Natural killer cell (primary cell): ENCODE measurements around the gene MMAB. TPM values are rescaled to one million over a fixed set of nuclear protein-coding genes. Genes with fewer than 3 reads are reported as not detected.

Experiments used
- ATAC-seq, 3 donors: fragments of 150-1000 bp in 2 of 3; fragments of 200-7000 bp in 1 of 3; cut with Tn5 transposase; 1 replicate in 1 of 3; 2 replicates in 2 of 3; pipeline ENCODE4 v1.10.0; 2021; ENCODE audit warnings: mild to moderate bottlenecking in 2 of 3, moderate library complexity in 2 of 3
- DNase-seq, 2 donors: peaks; one replicate each; pipeline versions ENCODE4 v3.0.0 to v3.0.0-alpha.2; 2013 to 2021; ENCODE audit warnings: mixed read lengths in 1 of 2
- H3K27ac ChIP-seq: one replicate; pipeline ENCODE4 v1.5.1; 2013; ENCODE audit warnings: mild to moderate bottlenecking, low read length
- H3K27me3 ChIP-seq: one replicate; pipeline ENCODE4 v1.6.1; 2013; ENCODE audit warnings: low read length; ENCODE audit not compliant: control insufficient read depth, insufficient read depth
- H3K36me3 ChIP-seq: one replicate; pipeline ENCODE4 v1.6.1; 2013; ENCODE audit warnings: low read length; ENCODE audit not compliant: control insufficient read depth, insufficient read depth
- H3K4me1 ChIP-seq: one replicate; pipeline ENCODE4 v1.6.1; 2013; ENCODE audit warnings: low read length; ENCODE audit not compliant: control insufficient read depth, insufficient read depth
- H3K4me3 ChIP-seq: one replicate; pipeline ENCODE4 v1.5.1; 2013; ENCODE audit warnings: low read length
- H3K9me3 ChIP-seq: one replicate; pipeline ENCODE4 v1.6.1; 2013; ENCODE audit warnings: low read length; ENCODE audit not compliant: control insufficient read depth, insufficient read depth
- H3K27ac Mint-ChIP-seq, 2 donors: one replicate each; pipeline ENCODE4 v1.8.0; 2022; ENCODE audit warnings: mild to moderate bottlenecking in 2 of 2, mixed read lengths in 2 of 2, moderate library complexity in 1 of 2
- H3K27me3 Mint-ChIP-seq, 2 donors: one replicate each; pipeline ENCODE4 v1.8.0; 2022; ENCODE audit warnings: low read depth in 2 of 2, mixed read lengths in 2 of 2
- H3K36me3 Mint-ChIP-seq: one replicate; pipeline ENCODE4 v1.8.0; 2022; ENCODE audit warnings: mixed read lengths
- H3K4me1 Mint-ChIP-seq, 2 donors: one replicate each; pipeline ENCODE4 v1.8.0; 2022; ENCODE audit warnings: mixed read lengths in 2 of 2
- H3K4me3 Mint-ChIP-seq: one replicate; pipeline ENCODE4 v1.8.0; 2022; ENCODE audit warnings: mild to moderate bottlenecking, moderate library complexity, mixed read lengths
- H3K9me3 Mint-ChIP-seq, 2 donors: one replicate each; pipeline ENCODE4 v1.8.0; 2022; ENCODE audit warnings: mixed read lengths in 2 of 2
- CTCF ChIP-seq: fragments of 200-600 bp; IDR thresholded peaks from one replicate; pipeline ENCODE4 v1.8.0; 2022; ENCODE audit warnings: antibody characterized with exemption
- WGBS: methylation state at CpG from one replicate; pipeline ENCODE4 v1.1.7; 2013; ENCODE audit warnings: missing lambda C conversion rate; ENCODE audit not compliant: insufficient coverage; 5-methylcytosine and 5-hydroxymethylcytosine counted together
- intact Hi-C: fragments of 100-400 bp; cut with micrococcal nuclease; formaldehyde crosslinking; loops from one replicate; pipeline ENCODE4 v1.14.2; 2022
- total RNA-seq, 4 donors: library from RNA; stranded (reverse); fragments of 120-200 nt in 1 of 4; gene quantifications; one replicate each; pipeline versions ENCODE4 v1.2.3 to v1.2.4, GENCODE V29; 2013 to 2022

The MMAB gene
- total RNA-seq, 3 donors from 2014 or later (not counting 1 experiment from before 2014, with no cell fraction given), result 17.1 to 18.3 (median 17.6) TPM

- Mint-ChIP-seq H3K27me3 (peaks cover 10 to 29% of the 10 kb centered on the region in 2 donors), H3K4me1 (no peaks in the 10 kb centered on the region), H3K36me3 (no peaks in the 10 kb centered on the region), H3K27ac (no peak overlapping the region), H3K9me3 (no peaks in the 10 kb centered on the region), H3K4me3 (no peak overlapping the region)
- no peak overlapping the region for H3K27ac ChIP-seq
- DNase-seq, result no peak
- no peaks in the 10 kb centered on the region for H3K27me3 ChIP-seq
- H3K4me3 ChIP-seq, result no peak overlapping the region
- no peak for ATAC-seq
- H3K36me3 ChIP-seq, result no peaks in the 10 kb centered on the region
- no peaks in the 10 kb centered on the region for H3K9me3 ChIP-seq
- TF ChIP-seq CTCF, result no peak
- intact Hi-C loops, result no loop called here
- 85% methylated on average over 11 of the region's 14 CpGs for WGBS
- no peaks in the 10 kb centered on the region for H3K4me1 ChIP-seq
These were observed 42.4 kb upstream of the MMAB start for GRCh38 chr12:109615556-109616229.

GRCh38 chr12:109613649-109614455 lies 40.5 kb upstream of the MMAB start:
- no peak overlapping the region for H3K4me3 Mint-ChIP-seq
- H3K27ac Mint-ChIP-seq, result no peak overlapping the region
- H3K4me1 ChIP-seq, result no peaks in the 10 kb centered on the region
- H3K27me3 Mint-ChIP-seq, result peaks cover 6 to 21% of the 10 kb centered on the region in 2 donors
- 71% methylated on average over 24 of the region's 26 CpGs for WGBS
- no peak for TF ChIP-seq CTCF
- no peaks in the 10 kb centered on the region for H3K27me3 ChIP-seq
- H3K36me3 Mint-ChIP-seq, result no peaks in the 10 kb centered on the region
- no peaks in the 10 kb centered on the region for H3K4me1 Mint-ChIP-seq
- intact Hi-C loops, result loop anchor here (2.0 kb wide), 1 partner anchor 95 kb away; no protein-coding TSS in a partner anchor
- H3K9me3 Mint-ChIP-seq, result no peaks in the 10 kb centered on the region
- no peaks in the 10 kb centered on the region for H3K36me3 ChIP-seq
- H3K4me3 ChIP-seq, result no peak overlapping the region
- no peak overlapping the region for H3K27ac ChIP-seq
- H3K9me3 ChIP-seq, result no peaks in the 10 kb centered on the region
- DNase-seq (no peak), ATAC-seq (no peak)

- H3K27me3 Mint-ChIP-seq, result peaks cover 9 to 20% of the 10 kb centered on the region in 2 donors
- H3K4me3 Mint-ChIP-seq, result no peak overlapping the region
- H3K4me1 ChIP-seq, result no peaks in the 10 kb centered on the region
- ATAC-seq (no peak), DNase-seq (no peak)
- H3K27me3 ChIP-seq, result no peaks in the 10 kb centered on the region
- no peak overlapping the region for H3K27ac Mint-ChIP-seq
- H3K36me3 ChIP-seq, result no peaks in the 10 kb centered on the region
- H3K4me1 Mint-ChIP-seq, result no peaks in the 10 kb centered on the region
- no peak overlapping the region for H3K4me3 ChIP-seq
- WGBS, result 56% methylated on average over 5 of the region's 5 CpGs
- TF ChIP-seq CTCF, result no peak
- H3K36me3 Mint-ChIP-seq, result no peaks in the 10 kb centered on the region
- H3K9me3 ChIP-seq, result no peaks in the 10 kb centered on the region
- intact Hi-C loops, result loop anchor here (2.0 kb wide), 1 partner anchor 94 kb away; no protein-coding TSS in a partner anchor
- no peak overlapping the region for H3K27ac ChIP-seq
- no peaks in the 10 kb centered on the region for H3K9me3 Mint-ChIP-seq
These were observed 39.7 kb upstream of the MMAB start for GRCh38 chr12:109612975-109613502.
